ENCODE measurements around the gene DNMT3L. TPM values are rescaled to one million over a fixed set of nuclear protein-coding genes. Genes with fewer than 3 reads are reported as not detected.

DNMT3L gene
- polyA plus RNA-seq, 1 of the 3 experiments (the other 2 are of a cell fraction) = not detected

- TF ChIP-seq TAF1 (IDR thresholded peaks at IDR 0.05; ENCODE audit: borderline replicate concordance, low read depth, low read length) = no peak
- no peak for TF ChIP-seq IRF3 (IDR thresholded peaks at IDR 0.05; ENCODE audit: low read depth, low read length)
- no peak for TF ChIP-seq GATA2 (CRISPR knock-in tag; IDR thresholded peaks at IDR 0.05)
- TF ChIP-seq GABPA (IDR thresholded peaks at IDR 0.05; ENCODE audit: low read depth) = no peak
- no peak for TF ChIP-seq FOSL2 (IDR thresholded peaks at IDR 0.05; ENCODE audit: borderline replicate concordance, low read depth)
- no peak for TF ChIP-seq RAD21 (IDR thresholded peaks at IDR 0.05; ENCODE audit: low read length)
- no peak for TF ChIP-seq POLR2AphosphoS5 (IDR thresholded peaks at IDR 0.05; ENCODE audit: low read depth, low read length)
- no peak for TF ChIP-seq NRF1 (IDR thresholded peaks at IDR 0.05; ENCODE audit: low read depth, low read length)
- no peak for TF ChIP-seq FOXM1 (IDR thresholded peaks at IDR 0.05; ENCODE audit: low read depth)
Measured at GRCh38 chr21:44259082-44259705, 2.5 kb downstream of the DNMT3L start (continued).

DNA sequence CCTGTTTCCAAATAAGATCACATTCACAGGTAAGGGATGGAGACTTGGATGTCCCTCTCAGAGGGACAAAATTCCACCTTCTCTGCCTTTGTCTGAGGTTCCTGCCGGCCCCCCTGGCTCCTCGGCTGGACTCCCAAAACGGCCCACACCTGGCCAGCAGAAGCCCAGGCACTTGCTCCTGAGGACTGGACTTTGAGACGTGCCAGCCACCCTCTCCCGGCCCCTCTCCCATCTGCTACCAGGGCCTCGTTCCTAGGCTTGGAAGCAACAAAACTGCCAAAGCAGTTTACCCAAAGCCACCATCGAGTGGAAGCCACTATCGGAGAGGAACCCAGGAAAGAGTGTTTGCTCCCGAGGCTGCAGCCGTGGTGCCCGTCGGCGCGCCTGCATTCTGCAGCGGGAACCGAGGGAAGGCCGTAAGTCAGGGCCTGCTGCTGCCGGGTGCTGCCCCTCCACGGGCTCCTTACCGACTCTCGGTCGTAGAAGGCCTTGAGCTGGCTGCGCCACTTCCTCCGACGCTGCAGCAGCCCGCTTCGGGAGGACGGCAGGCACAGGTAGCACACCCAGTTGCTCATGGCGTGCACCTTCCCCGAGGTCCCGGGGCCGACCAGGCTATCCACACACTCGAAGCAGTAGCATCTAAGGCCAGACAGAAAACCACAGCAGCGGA is 3.5 kb downstream of the DNMT3L start:
- Histone ChIP-seq H3K27ac (ENCODE audit: low read depth in 2 of 2, low read length in 1 of 2) (no peak overlapping the region), H4K20me1 (ENCODE audit: insufficient read depth) (no peaks in the 10 kb centered on the region), H3F3A (replicated peaks; ENCODE audit: insufficient read depth) (no peaks in the 10 kb centered on the region), H3K9ac (no peak overlapping the region), H3K79me2 (ENCODE audit: insufficient read depth) (no peaks in the 10 kb centered on the region), H3K27me3 (ENCODE audit: insufficient read depth) (no peaks in the 10 kb centered on the region), H3K4me1 (ENCODE audit: control insufficient read depth in 1 of 2, insufficient read depth in 2 of 2, low read depth in 1 of 2, low read length in 1 of 2) (no peaks in the 10 kb centered on the region), H3K4me2 (no peak overlapping the region), H3K36me3 (replicated peaks in 1 of 2; ENCODE audit: control insufficient read depth in 1 of 2, insufficient read depth in 2 of 2, low read length in 1 of 2) (no peaks in the 10 kb centered on the region), H3K9me3 (no peaks in the 10 kb centered on the region), H2AFZ (ENCODE audit: low read depth) (no peak overlapping the region), H3K4me3 (ENCODE audit: low read depth in 2 of 2, low read length in 1 of 2) (no peak overlapping the region), H3K9me2 (no peaks in the 10 kb centered on the region)
- no peak for TF ChIP-seq RAD21 (IDR thresholded peaks at IDR 0.05; ENCODE audit: low read length)
- TF ChIP-seq, protein P1, sequence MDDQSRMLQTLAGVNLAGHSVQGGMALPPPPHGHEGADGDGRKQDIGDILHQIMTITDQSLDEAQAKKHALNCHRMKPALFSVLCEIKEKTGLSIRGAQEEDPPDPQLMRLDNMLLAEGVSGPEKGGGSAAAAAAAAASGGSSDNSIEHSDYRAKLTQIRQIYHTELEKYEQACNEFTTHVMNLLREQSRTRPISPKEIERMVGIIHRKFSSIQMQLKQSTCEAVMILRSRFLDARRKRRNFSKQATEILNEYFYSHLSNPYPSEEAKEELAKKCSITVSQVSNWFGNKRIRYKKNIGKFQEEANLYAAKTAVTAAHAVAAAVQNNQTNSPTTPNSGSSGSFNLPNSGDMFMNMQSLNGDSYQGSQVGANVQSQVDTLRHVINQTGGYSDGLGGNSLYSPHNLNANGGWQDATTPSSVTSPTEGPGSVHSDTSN (IDR thresholded peaks at IDR 0.05) = no peak
- TF ChIP-seq JUND (IDR thresholded peaks at IDR 0.05) = no peak
- no peak for TF ChIP-seq CHD2 (IDR thresholded peaks at IDR 0.05; ENCODE audit: low read length, partially characterized antibody)
- no peak for TF ChIP-seq IRF3 (IDR thresholded peaks at IDR 0.05; ENCODE audit: low read depth, low read length)
- TF ChIP-seq TAF1 (IDR thresholded peaks at IDR 0.05; ENCODE audit: borderline replicate concordance, low read depth, low read length) = no peak
- TF ChIP-seq ZBTB33 (IDR thresholded peaks at IDR 0.05; ENCODE audit: borderline replicate concordance, low read depth) = no peak
- 59% methylated on average over 10 of the region's 34 CpGs for WGBS (ENCODE audit: low lambda C conversion rate)
- POLR2A ChIA-PET = no interaction called here
- no peak for DNase-seq
- CTCF ChIA-PET = no interaction called here

All from SK-N-SH (cell line).